Endothelial cell of umbilical vein (primary cell): ENCODE data around the gene DSC1. TPM values are rescaled to one million over a fixed set of nuclear protein-coding genes. Genes with fewer than 3 reads are reported as not detected.

ENCODE experiments used
- BruUV-seq: library from RNA; stranded (reverse); fragments of 400-500 nt; replicated peaks from 2 replicates; lab custom pipeline; 2021; lab: Mats Ljungman, UMichigan
- CTCF ChIA-PET: fragments of 300-600, 350-600 bp; sonication (Branson Sonifier 250); formaldehyde crosslinking; loops from one replicate; lab custom pipeline; 2021; ENCODE audit warnings: antibody characterized with exemption, inconsistent platforms; lab: Charles Lee
- POLR2A ChIA-PET: fragments of 300-600, 350-600 bp; sonication (Branson Sonifier 250); formaldehyde crosslinking; loops from one replicate; lab custom pipeline; 2021; ENCODE audit warnings: antibody characterized with exemption, inconsistent platforms; lab: Charles Lee
- DNase-seq: peaks from one replicate; pipeline ENCODE4 v3.0.0-alpha.2; 2011; ENCODE audit warnings: low read depth, low spot score
- FAIRE-seq: peaks from 2 replicates; lab custom pipeline; 2011; peaks lifted over from hg19 to GRCh38; lab: Jason Lieb, UNC
- H2AFZ ChIP-seq: 2 replicates; pipeline ENCODE4 v1.6.0; 2012; ENCODE audit warnings: low read depth, low read length, control low read depth, inconsistent platforms
- H3K27ac ChIP-seq: 2 replicates; pipeline ENCODE4 v1.5.1; 2011; ENCODE audit warnings: low read depth, mild to moderate bottlenecking, control low read depth, low read length, moderate library complexity; ENCODE audit not compliant: insufficient read depth
- H3K27me3 ChIP-seq, 2 experiments: 2 replicates each; pipeline versions ENCODE4 v1.6.0 to v1.6.1; 2011; ENCODE audit warnings: low read length in 2 of 2, mixed read lengths in 1 of 2; ENCODE audit not compliant: control insufficient read depth in 2 of 2, insufficient read depth in 2 of 2
- H3K36me3 ChIP-seq, 2 experiments: 2 replicates in 1 of 2; 3 replicates in 1 of 2; pipeline ENCODE4 v1.5.1; 2011; ENCODE audit warnings: low read length in 2 of 2, mild to moderate bottlenecking in 1 of 2, moderate library complexity in 1 of 2; ENCODE audit not compliant: control insufficient read depth in 2 of 2, insufficient read depth in 2 of 2; ENCODE audit errors: extremely low read depth in 1 of 2
- H3K4me1 ChIP-seq: 3 replicates; pipeline ENCODE4 v1.5.1; 2011; ENCODE audit warnings: mild to moderate bottlenecking, low read length; ENCODE audit not compliant: control insufficient read depth, insufficient read depth; ENCODE audit errors: extremely low read depth
- H3K4me2 ChIP-seq: 2 replicates; pipeline ENCODE4 v1.6.1; 2011; ENCODE audit warnings: low read length, control low read depth, mixed read lengths; ENCODE audit not compliant: insufficient read depth
- H3K4me3 ChIP-seq, 3 experiments: fragments of 200-600 bp in 1 of 3; sonication (generic), shearing (Covaris generic) in 1 of 3; replicated peaks in 1 of 3; 2 replicates each; pipeline ENCODE4 v1.5.1; 2011 to 2016; ENCODE audit warnings: control low read depth in 3 of 3, low read length in 3 of 3, mild to moderate bottlenecking in 2 of 3, inconsistent platforms in 1 of 3, low read depth in 1 of 3, moderate library complexity in 1 of 3; ENCODE audit not compliant: insufficient read depth in 1 of 3
- H3K79me2 ChIP-seq: 2 replicates; pipeline ENCODE4 v1.6.0; 2012; ENCODE audit warnings: low read length, inconsistent platforms; ENCODE audit not compliant: control insufficient read depth, insufficient read depth
- H3K9ac ChIP-seq: replicated peaks from 2 replicates; pipeline ENCODE3; 2011; ENCODE audit warnings: low read length, control low read depth; ENCODE audit not compliant: insufficient read depth; ENCODE audit errors: extremely low read depth
- H3K9me1 ChIP-seq: replicated peaks from 3 replicates; pipeline ENCODE4 v1.6.0; 2011; ENCODE audit warnings: mild to moderate bottlenecking, low read length; ENCODE audit not compliant: control insufficient read depth, insufficient read depth; ENCODE audit errors: extremely low read depth
- H3K9me3 ChIP-seq: replicated peaks from 2 replicates; pipeline ENCODE4 v1.5.1; 2012; ENCODE audit warnings: low read length, inconsistent platforms; ENCODE audit not compliant: control insufficient read depth, insufficient read depth
- H4K20me1 ChIP-seq: replicated peaks from 2 replicates; pipeline ENCODE3; 2011; ENCODE audit warnings: mild to moderate bottlenecking, low read length; ENCODE audit not compliant: control insufficient read depth, insufficient read depth; ENCODE audit errors: extremely low read depth
- FOS ChIP-seq: IDR thresholded peaks from 2 replicates; pipeline ENCODE4 v1.6.1; 2011; ENCODE audit warnings: mild to moderate bottlenecking, low read length, moderate library complexity, borderline replicate concordance; ENCODE audit not compliant: insufficient read depth
- JUN ChIP-seq: IDR thresholded peaks from 2 replicates; pipeline ENCODE4 v1.6.1; 2011; ENCODE audit warnings: borderline replicate concordance, low read depth; ENCODE audit not compliant: insufficient read length, insufficient read depth
- MAX ChIP-seq: IDR thresholded peaks from 2 replicates; pipeline ENCODE4 v1.6.1; 2011; ENCODE audit not compliant: insufficient read depth, insufficient read length
- MYC ChIP-seq: IDR thresholded peaks from one replicate; pipeline ENCODE4 v1.6.1; 2011; ENCODE audit warnings: mild to moderate bottlenecking, low read depth, low read length
- dilution Hi-C: fragments of 300-500 bp; cut with MboI; formaldehyde crosslinking; loops from one replicate; pipeline ENCODE4 v1.15.0; 2019; ENCODE audit warnings: low sequenced_read_pairs; ENCODE audit not compliant: extremely low pct_ligation_motif_present
- intact Hi-C: fragments of 100-400 bp; cut with micrococcal nuclease; formaldehyde crosslinking; loops from one replicate; pipeline ENCODE4 v1.10.0; 2022
- polyA plus RNA-seq, 4 experiments: library from polyadenylated mRNA; depleted of rRNA in 3 of 4; stranded (reverse) in 3 of 4; unstranded in 1 of 4; fragments of >200 nt; gene quantifications; 2 replicates each; pipeline versions ENCODE4 v1.2.1 to v1.2.3, GENCODE V29; 2011 to 2012; ENCODE audit warnings: missing spikeins in 1 of 4
- total RNA-seq: library from RNA; stranded (reverse); gene quantifications from 2 replicates; pipeline ENCODE4 v1.2.3, GENCODE V29; 2021

DSC1 gene
- total and polyA plus RNA-seq, 2 donors (not counting 3 experiments of a cell fraction or from before 2014, with no cell fraction given), result not detected

DNA sequence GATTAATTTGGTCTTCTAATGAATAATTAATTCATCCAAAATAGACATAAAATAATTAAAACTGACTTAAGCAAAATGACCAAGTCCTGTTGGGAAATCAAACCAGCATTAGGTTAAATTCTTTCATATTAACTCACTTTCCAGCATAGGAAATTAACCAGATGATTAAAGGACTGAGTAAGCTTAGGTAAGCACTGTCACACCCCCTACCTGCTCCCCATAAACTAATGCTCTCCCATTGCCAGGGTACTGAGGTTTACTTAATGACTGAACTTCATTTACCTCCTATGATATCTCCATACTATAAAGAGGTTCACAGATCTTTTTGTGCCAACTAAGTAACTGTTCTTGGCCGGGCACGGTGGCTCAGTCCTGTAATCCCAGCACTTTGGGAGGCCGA lies 74.1 kb downstream of the DSC1 start:
- no TSS peak for BruUV-seq
- no peak for FAIRE-seq
- no peaks in the 10 kb centered on the region for H3K9me1 ChIP-seq
- POLR2A ChIA-PET, result no interaction called here
- H3K4me1 ChIP-seq, result no peaks in the 10 kb centered on the region
- no peaks in the 10 kb centered on the region for H3K79me2 ChIP-seq
- DNase-seq, result no peak
- no peak overlapping the region for H3K4me3 ChIP-seq
- intact Hi-C loops, result no loop called here
- H3K27me3 ChIP-seq, result no peaks in the 10 kb centered on the region
- no peak overlapping the region for H2AFZ ChIP-seq
- no peaks in the 10 kb centered on the region for H3K36me3 ChIP-seq
- H3K9me3 ChIP-seq, result no peaks in the 10 kb centered on the region
- no peak overlapping the region for H3K9ac ChIP-seq
- no peak for TF ChIP-seq FOS
- H3K27ac ChIP-seq, result no peak overlapping the region
- CTCF ChIA-PET, result no interaction called here
- no peak overlapping the region for H3K4me2 ChIP-seq
- dilution Hi-C loops, result no loop called here
- H4K20me1 ChIP-seq, result no peaks in the 10 kb centered on the region

- dilution Hi-C loops, result no loop called here
- Histone ChIP-seq H3K79me2 (no peaks in the 10 kb centered on the region), H4K20me1 (no peaks in the 10 kb centered on the region), H2AFZ (no peak overlapping the region), H3K4me3 (no peak overlapping the region), H3K9ac (no peak overlapping the region), H3K4me2 (no peak overlapping the region), H3K36me3 (no peaks in the 10 kb centered on the region), H3K4me1 (no peaks in the 10 kb centered on the region), H3K9me3 (no peaks in the 10 kb centered on the region), H3K9me1 (no peaks in the 10 kb centered on the region), H3K27ac (no peak overlapping the region), H3K27me3 (no peaks in the 10 kb centered on the region)
- ChIA-PET CTCF (no interaction called here), POLR2A (no interaction called here)
- FAIRE-seq (no peak), DNase-seq (no peak)
- BruUV-seq, result no TSS peak
- TF ChIP-seq MYC, result no peak
- no peak for TF ChIP-seq JUN
- no peak for TF ChIP-seq MAX
- intact Hi-C loops, result no loop called here
Observed at GRCh38 chr18:31079973-31080372, 82.7 kb downstream of the DSC1 start.

Other genes starting within 250 kb of the DSC1 start
- gene DSC3, start 120.1 kb downstream of the DSC1 start, total RNA-seq, result 0.18 and 0.23 TPM in 2 replicates
- 0.04 and 0.14 TPM in 2 replicates for gene DSC3, start 120.1 kb downstream of the DSC1 start, polyA plus RNA-seq
- not detected in 2 replicates for gene DSC2, start 60.4 kb downstream of the DSC1 start, total RNA-seq
- gene DSC2, start 60.4 kb downstream of the DSC1 start, polyA plus RNA-seq, result under 0.01 TPM in 1 of 2 replicates, not detected in the other
- gene DSG1, start 155.3 kb upstream of the DSC1 start, total RNA-seq, result not detected in 2 replicates
- gene DSG1, start 155.3 kb upstream of the DSC1 start, polyA plus RNA-seq, result not detected in 2 replicates
- not detected in 2 replicates for gene DSG4, start 213.9 kb upstream of the DSC1 start, total RNA-seq
- not detected in 2 replicates for gene DSG4, start 213.9 kb upstream of the DSC1 start, polyA plus RNA-seq